ENCODE results near the gene LMO1. TPM values are rescaled to one million over a fixed set of nuclear protein-coding genes. Genes with fewer than 3 reads are reported as not detected.

The LMO1 gene
- total and polyA plus RNA-seq, 8 donors: 0.65 TPM; not detected in 7

- TF ChIP-seq CTCF (IDR thresholded peaks at IDR 0.05) (no peak), EP300 (IDR thresholded peaks at IDR 0.05) (no peak), POLR2AphosphoS5 (IDR thresholded peaks at IDR 0.05) (peak in 2 of 3 donors; percentile 38 to 53), POLR2A (IDR thresholded peaks at IDR 0.05) (no peak)
- intact Hi-C loops (cut with DNase I; ENCODE audit: low total_unique reads): no loop called here
- H3K4me1 ChIP-seq: peaks cover 15 to 25% (median 17%) of the 10 kb centered on the region in 4 donors
- H3K27ac ChIP-seq: peak overlapping the region in 3 of 5 donors; percentile 33 to 68 (median 36)
- H3K36me3 ChIP-seq: no peaks in the 10 kb centered on the region
- no peak overlapping the region for H3K4me3 ChIP-seq
- H3K9me3 ChIP-seq: no peaks in the 10 kb centered on the region
- DNase-seq: peak; percentile 7 to 60
- WGBS, 5 donors: 64 to 82% (median 77%) methylated on average over 9 of the region's 9 CpGs
- H3K27me3 ChIP-seq: peaks cover 0 to 52% (median 34%) of the 10 kb centered on the region in 3 donors
These were observed 4.9 kb downstream of the LMO1 start for GRCh38 chr11:8258784-8259183.

GRCh38 chr11:8258289-8258688, 5.4 kb downstream of the LMO1 start:
- TF ChIP-seq POLR2AphosphoS5 (IDR thresholded peaks at IDR 0.05) (no peak), EP300 (IDR thresholded peaks at IDR 0.05) (no peak), CTCF (IDR thresholded peaks at IDR 0.05) (no peak), POLR2A (IDR thresholded peaks at IDR 0.05) (no peak)
- no peak overlapping the region for H3K4me3 ChIP-seq
- intact Hi-C loops (cut with DNase I; ENCODE audit: low total_unique reads): no loop called here
- no peaks in the 10 kb centered on the region for H3K36me3 ChIP-seq
- H3K27me3 ChIP-seq: peaks cover 0 to 47% (median 31%) of the 10 kb centered on the region in 3 donors
- peak overlapping the region in 3 of 5 donors; percentile 15 to 65 (median 36) for H3K27ac ChIP-seq
- peaks cover 10 to 20% (median 12%) of the 10 kb centered on the region in 4 donors for H3K4me1 ChIP-seq
- WGBS, 5 donors: 60 to 80% (median 66%) methylated on average over 5 of the region's 5 CpGs
- no peaks in the 10 kb centered on the region for H3K9me3 ChIP-seq
- DNase-seq: peak in 1 of 2 donors; percentile 11

- Histone ChIP-seq H3K4me1 (peaks cover 0 to 8% (median under 1%) of the 10 kb centered on the region in 4 donors), H3K27ac (no peak overlapping the region), H3K36me3 (no peaks in the 10 kb centered on the region), H3K4me3 (no peak overlapping the region), H3K9me3 (no peaks in the 10 kb centered on the region), H3K27me3 (peaks cover 0 to 35% (median 20%) of the 10 kb centered on the region in 3 donors)
- no peak for TF ChIP-seq CTCF (IDR thresholded peaks at IDR 0.05)
- TF ChIP-seq POLR2AphosphoS5 (IDR thresholded peaks at IDR 0.05): no peak
- TF ChIP-seq EP300 (IDR thresholded peaks at IDR 0.05): no peak
- TF ChIP-seq POLR2A (IDR thresholded peaks at IDR 0.05): no peak
- intact Hi-C loops (cut with DNase I; ENCODE audit: low total_unique reads): no loop called here
- 74 to 89% (median 80%) methylated on average over 4 of the region's 4 CpGs for WGBS, 5 donors
- peak in 1 of 2 donors; percentile 5 for DNase-seq
These were observed 6.5 kb downstream of the LMO1 start for GRCh38 chr11:8257003-8257664.

- intact Hi-C loops (cut with DNase I; ENCODE audit: low total_unique reads): no loop called here
- peaks cover 0 to 28% (median 13%) of the 10 kb centered on the region in 3 donors for H3K27me3 ChIP-seq
- peaks cover 0 to 6% (median 0%) of the 10 kb centered on the region in 4 donors for H3K4me1 ChIP-seq
- 80 to 94% (median 83%) methylated on average over 5 of the region's 5 CpGs for WGBS, 5 donors
- H3K9me3 ChIP-seq: no peaks in the 10 kb centered on the region
- TF ChIP-seq POLR2AphosphoS5 (IDR thresholded peaks at IDR 0.05): no peak
- no peak for TF ChIP-seq POLR2A (IDR thresholded peaks at IDR 0.05)
- no peak for TF ChIP-seq EP300 (IDR thresholded peaks at IDR 0.05)
- no peak for TF ChIP-seq CTCF (IDR thresholded peaks at IDR 0.05)
- no peak for DNase-seq
- no peaks in the 10 kb centered on the region for H3K36me3 ChIP-seq
- H3K4me3 ChIP-seq: no peak overlapping the region
- no peak overlapping the region for H3K27ac ChIP-seq
These were observed 7.2 kb downstream of the LMO1 start for GRCh38 chr11:8256271-8257002.
